Skeletal muscle satellite cell (primary cell): ENCODE data around the gene BCL11A.
A peak's percentile ranks its signal among the peaks of the same experiment; 100 is the strongest.

Experiments used
- H3K27me3 ChIP-seq: 2 replicates; pipeline ENCODE4 v1.7.0; 2013; ENCODE audit warnings: low read length; ENCODE audit not compliant: control insufficient read depth, insufficient read depth
- H3K36me3 ChIP-seq: 2 replicates; pipeline ENCODE4 v1.7.0; 2013; ENCODE audit warnings: mild to moderate bottlenecking, control low read depth, low read length; ENCODE audit not compliant: insufficient read depth
- H3K4me1 ChIP-seq: 2 replicates; pipeline ENCODE4 v1.7.0; 2013; ENCODE audit warnings: low read length; ENCODE audit not compliant: control insufficient read depth, insufficient read depth
- H3K4me2 ChIP-seq: 2 replicates; pipeline ENCODE4 v1.7.0; 2013; ENCODE audit warnings: mild to moderate bottlenecking, low read length
- H3K4me3 ChIP-seq: 2 replicates; pipeline ENCODE4 v1.7.0; 2013; ENCODE audit warnings: low read length
- H3K9ac ChIP-seq: 2 replicates; pipeline ENCODE4 v1.7.0; 2013; ENCODE audit warnings: mild to moderate bottlenecking, low read depth, low read length, moderate library complexity
- H3K9me3 ChIP-seq: replicated peaks from 2 replicates; pipeline ENCODE4 v1.7.0; 2013; ENCODE audit warnings: mild to moderate bottlenecking, control low read depth, low read length

BCL11A gene

DNA sequence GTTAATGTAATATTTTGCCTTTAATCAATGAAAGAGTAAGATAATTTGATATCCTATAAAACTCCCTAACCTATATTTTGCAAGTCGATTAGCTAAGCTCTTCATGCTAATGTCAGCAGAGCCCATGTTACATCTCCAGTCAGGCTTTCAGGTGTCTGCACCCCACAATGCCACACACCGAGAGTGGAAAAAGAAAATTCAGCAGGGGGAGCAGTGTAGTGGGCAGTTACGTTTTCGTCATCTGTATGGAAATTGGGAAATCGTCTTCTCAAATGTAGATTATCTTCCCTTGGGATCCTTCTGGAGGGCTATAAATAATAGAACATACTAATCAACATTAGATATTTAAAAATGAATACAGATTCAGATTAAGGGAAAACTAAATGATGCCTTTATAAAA, 66.3 kb downstream of the BCL11A start:
- Histone ChIP-seq H3K27me3 (no peaks in the 10 kb centered on the region), H3K4me2 (no peak overlapping the region), H3K9ac (no peak overlapping the region), H3K9me3 (no peaks in the 10 kb centered on the region), H3K4me3 (no peak overlapping the region), H3K36me3 (no peaks in the 10 kb centered on the region), H3K4me1 (peaks cover 16% of the 10 kb centered on the region)

GRCh38 chr2:60486551-60486950, 66.9 kb downstream of the BCL11A start:
- no peak overlapping the region for H3K9ac ChIP-seq
- no peak overlapping the region for H3K4me3 ChIP-seq
- no peak overlapping the region for H3K4me2 ChIP-seq
- no peaks in the 10 kb centered on the region for H3K36me3 ChIP-seq
- peaks cover 16% of the 10 kb centered on the region for H3K4me1 ChIP-seq
- H3K27me3 ChIP-seq: no peaks in the 10 kb centered on the region
- no peaks in the 10 kb centered on the region for H3K9me3 ChIP-seq

- peaks cover 16% of the 10 kb centered on the region for H3K4me1 ChIP-seq
- no peaks in the 10 kb centered on the region for H3K27me3 ChIP-seq
- H3K36me3 ChIP-seq: no peaks in the 10 kb centered on the region
- no peak overlapping the region for H3K4me3 ChIP-seq
- H3K9ac ChIP-seq: no peak overlapping the region
- H3K9me3 ChIP-seq: no peaks in the 10 kb centered on the region
- no peak overlapping the region for H3K4me2 ChIP-seq
Measured at GRCh38 chr2:60486067-60486466, 67.4 kb downstream of the BCL11A start.

DNA sequence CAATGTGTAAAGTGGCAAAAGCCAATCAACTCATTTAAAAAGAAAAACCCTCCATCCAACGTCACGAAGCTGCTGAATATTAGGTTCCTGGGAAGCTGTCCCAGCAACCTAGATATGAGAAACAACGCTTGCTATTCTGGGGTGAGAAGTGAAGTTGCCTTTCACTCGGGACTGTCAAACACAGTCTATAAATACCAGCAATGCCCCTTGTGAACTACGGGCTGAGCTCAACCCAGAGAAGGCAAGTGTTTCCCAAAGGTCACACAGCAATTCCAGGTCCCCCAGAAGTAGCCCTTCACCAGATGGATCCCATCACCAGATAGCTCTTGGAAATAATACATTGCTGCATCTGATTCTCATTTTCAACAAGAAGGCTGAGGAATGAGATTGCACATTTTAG, 67.9 kb downstream of the BCL11A start:
- no peak overlapping the region for H3K9ac ChIP-seq
- H3K9me3 ChIP-seq: no peaks in the 10 kb centered on the region
- no peaks in the 10 kb centered on the region for H3K27me3 ChIP-seq
- H3K4me2 ChIP-seq: no peak overlapping the region
- H3K4me3 ChIP-seq: no peak overlapping the region
- H3K4me1 ChIP-seq: peaks cover 16% of the 10 kb centered on the region
- no peaks in the 10 kb centered on the region for H3K36me3 ChIP-seq

DNA sequence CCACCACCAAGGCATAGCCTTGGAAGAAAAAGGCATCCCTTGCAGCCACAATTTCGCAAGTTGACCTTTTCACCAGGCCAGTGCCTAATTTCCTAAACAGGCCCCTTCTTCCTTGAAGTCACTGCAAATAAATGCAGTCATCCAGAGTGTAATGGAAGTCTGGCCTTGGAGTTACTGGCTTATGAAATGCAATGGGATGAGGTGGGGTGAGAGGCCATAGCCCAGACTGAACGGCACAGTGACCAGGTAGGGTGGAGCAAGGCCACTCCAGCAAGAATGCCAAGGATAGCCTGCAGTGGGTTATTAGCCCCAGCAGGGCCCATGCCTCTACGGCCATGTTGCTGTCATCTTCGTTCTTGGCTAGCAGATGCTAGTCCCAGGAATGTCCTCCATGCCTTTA, 68.4 kb downstream of the BCL11A start:
- no peak overlapping the region for H3K9ac ChIP-seq
- H3K4me2 ChIP-seq: no peak overlapping the region
- peaks cover 16% of the 10 kb centered on the region for H3K4me1 ChIP-seq
- H3K4me3 ChIP-seq: no peak overlapping the region
- H3K27me3 ChIP-seq: no peaks in the 10 kb centered on the region
- H3K36me3 ChIP-seq: no peaks in the 10 kb centered on the region
- H3K9me3 ChIP-seq: no peaks in the 10 kb centered on the region

DNA sequence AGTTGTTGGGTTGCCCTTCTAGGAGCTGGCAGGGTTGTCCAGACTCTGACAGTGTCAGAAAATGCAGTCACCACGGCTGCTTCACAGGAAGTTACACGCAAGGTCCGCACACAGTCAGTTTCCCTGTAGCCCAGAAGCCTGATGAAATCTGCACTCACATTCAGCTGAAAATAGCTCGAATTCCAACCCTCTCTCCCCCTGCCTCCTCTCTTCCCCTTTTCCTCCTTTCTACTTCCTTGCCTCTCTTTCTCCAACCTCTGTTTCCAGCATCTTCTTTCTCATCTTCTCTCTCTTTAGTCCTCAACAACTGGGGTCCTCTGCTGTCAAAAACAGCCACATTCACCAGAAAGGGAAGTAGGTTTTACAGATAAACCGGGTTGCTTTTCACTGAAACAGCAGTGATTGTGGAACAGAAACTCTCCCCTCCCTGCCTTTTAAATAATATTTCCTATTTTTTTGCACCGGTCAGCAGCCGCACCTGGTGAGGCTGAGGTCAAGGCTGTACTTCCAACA, 69.3 kb downstream of the BCL11A start:
- Histone ChIP-seq H3K36me3 (no peaks in the 10 kb centered on the region), H3K9ac (no peak overlapping the region), H3K4me3 (no peak overlapping the region), H3K4me1 (peaks cover 16% of the 10 kb centered on the region), H3K27me3 (no peaks in the 10 kb centered on the region), H3K4me2 (peak overlapping the region; percentile 6), H3K9me3 (no peaks in the 10 kb centered on the region)

- Histone ChIP-seq H3K4me2 (peak overlapping the region; percentile 6), H3K36me3 (no peaks in the 10 kb centered on the region), H3K27me3 (no peaks in the 10 kb centered on the region), H3K9me3 (no peaks in the 10 kb centered on the region), H3K9ac (no peak overlapping the region), H3K4me3 (no peak overlapping the region), H3K4me1 (peaks cover 16% of the 10 kb centered on the region)
Measured at GRCh38 chr2:60483401-60483800, 70.1 kb downstream of the BCL11A start.

DNA sequence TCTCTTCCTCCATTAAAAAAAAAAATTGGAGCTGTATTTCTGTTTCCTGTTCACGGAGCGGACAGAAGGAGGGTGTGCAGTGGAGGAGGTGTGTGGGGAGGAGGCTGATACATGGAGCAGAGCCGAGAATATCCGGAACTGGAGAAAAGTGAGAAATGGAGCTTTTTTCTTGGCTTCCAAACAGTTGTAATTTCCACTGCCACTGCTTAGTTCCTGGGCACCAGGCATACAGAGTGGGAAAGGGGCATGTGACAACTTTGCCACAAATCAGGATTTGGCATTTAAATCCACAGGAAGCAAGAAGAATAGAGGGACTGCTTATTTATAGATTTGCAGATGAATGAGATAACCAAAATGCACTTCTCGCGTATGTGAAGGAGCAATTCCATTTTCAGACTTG, 71.2 kb downstream of the BCL11A start:
- H3K36me3 ChIP-seq: no peaks in the 10 kb centered on the region
- H3K9me3 ChIP-seq: no peaks in the 10 kb centered on the region
- no peak overlapping the region for H3K4me2 ChIP-seq
- peaks cover 16% of the 10 kb centered on the region for H3K4me1 ChIP-seq
- H3K9ac ChIP-seq: no peak overlapping the region
- no peaks in the 10 kb centered on the region for H3K27me3 ChIP-seq
- no peak overlapping the region for H3K4me3 ChIP-seq

- H3K4me1 ChIP-seq: peaks cover 16% of the 10 kb centered on the region
- no peaks in the 10 kb centered on the region for H3K9me3 ChIP-seq
- no peak overlapping the region for H3K4me2 ChIP-seq
- H3K4me3 ChIP-seq: no peak overlapping the region
- H3K36me3 ChIP-seq: no peaks in the 10 kb centered on the region
- H3K9ac ChIP-seq: no peak overlapping the region
- no peaks in the 10 kb centered on the region for H3K27me3 ChIP-seq
Measured at GRCh38 chr2:60481257-60481656, 72.2 kb downstream of the BCL11A start.

GRCh38 chr2:60480089-60480773, 73.2 kb downstream of the BCL11A start:
- no peak overlapping the region for H3K9ac ChIP-seq
- H3K4me1 ChIP-seq: peaks cover 16% of the 10 kb centered on the region
- no peaks in the 10 kb centered on the region for H3K27me3 ChIP-seq
- H3K9me3 ChIP-seq: no peaks in the 10 kb centered on the region
- H3K4me3 ChIP-seq: no peak overlapping the region
- H3K36me3 ChIP-seq: no peaks in the 10 kb centered on the region
- H3K4me2 ChIP-seq: no peak overlapping the region

DNA sequence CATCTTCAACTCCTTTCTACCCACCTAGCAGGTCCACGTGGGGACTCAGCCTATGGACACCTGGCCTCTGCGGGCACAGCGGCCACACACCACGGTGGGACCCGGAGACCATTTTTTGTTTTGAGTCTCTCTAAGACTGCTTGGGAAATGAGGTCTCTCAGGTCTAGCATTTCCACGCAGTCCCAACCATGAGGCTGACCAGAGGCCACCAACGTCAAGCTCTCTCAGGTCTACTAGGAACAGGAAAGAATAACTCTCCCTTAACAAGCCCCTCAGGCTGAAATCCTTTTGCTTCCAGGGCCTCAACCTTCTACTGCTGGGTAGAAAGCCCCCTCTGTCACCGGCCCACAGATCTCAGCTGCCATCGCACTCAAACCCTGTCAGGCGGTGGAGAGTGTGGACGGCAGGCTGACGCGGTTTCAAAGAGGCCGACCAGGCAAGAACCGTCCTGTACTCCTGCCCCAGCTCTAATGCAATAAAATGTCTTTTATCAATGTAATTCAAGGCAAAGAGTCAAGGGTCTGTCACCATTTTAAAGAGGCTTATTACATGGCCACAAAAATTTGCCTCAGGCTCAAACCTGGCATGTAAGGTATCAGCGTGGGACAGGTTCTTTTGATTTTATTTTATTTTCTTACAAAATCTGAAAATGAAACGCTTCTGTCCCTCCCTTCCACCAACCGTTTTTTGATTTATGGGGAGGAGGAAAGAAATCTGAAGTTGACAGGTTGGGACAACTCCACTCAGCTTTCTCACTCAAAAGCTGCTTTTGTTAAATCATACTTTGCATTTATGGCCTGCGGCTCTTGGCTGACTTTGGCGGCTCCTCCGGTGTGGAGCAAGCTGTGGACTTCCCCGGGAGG, 74.0 kb downstream of the BCL11A start:
- Histone ChIP-seq H3K4me1 (peaks cover 15% of the 10 kb centered on the region), H3K4me3 (no peak overlapping the region), H3K9ac (no peak overlapping the region), H3K4me2 (no peak overlapping the region), H3K27me3 (no peaks in the 10 kb centered on the region), H3K9me3 (no peaks in the 10 kb centered on the region), H3K36me3 (no peaks in the 10 kb centered on the region)
